ENCODE data around the gene GPC3. TPM values are rescaled to one million over a fixed set of nuclear protein-coding genes. Genes with fewer than 3 reads are reported as not detected.

Gene GPC3
- polyA plus RNA-seq, 1 experiment, result not detected

DNA sequence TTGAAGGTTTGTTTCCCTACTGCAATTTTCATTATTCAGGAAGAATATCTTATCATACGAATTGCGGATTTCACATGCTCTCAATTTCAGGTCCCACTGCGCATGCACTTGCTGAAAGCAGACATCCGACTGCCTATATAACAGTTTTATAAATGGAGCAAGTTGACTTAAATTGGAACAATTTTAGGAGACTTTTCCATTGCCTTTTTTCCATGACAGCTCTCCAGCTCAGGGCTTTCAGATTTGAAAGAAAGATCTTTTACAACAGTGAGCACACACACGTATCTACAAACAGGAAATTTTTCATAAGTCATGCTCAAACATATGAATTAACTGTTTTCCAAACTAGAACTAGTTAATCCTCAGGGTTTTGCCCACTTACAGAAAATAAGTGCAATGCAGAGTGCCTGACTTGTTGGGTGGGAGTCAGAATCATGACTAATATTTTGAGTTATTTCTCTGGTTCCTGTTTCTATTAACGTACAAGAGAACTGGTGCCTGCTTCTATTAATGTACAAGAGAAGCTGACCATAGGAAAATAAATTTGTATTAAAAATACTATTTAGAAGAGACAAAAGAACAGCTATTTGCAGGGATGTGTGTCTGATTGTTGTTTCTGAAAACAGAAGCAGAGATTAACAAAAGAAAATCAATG, 137.9 kb downstream of the GPC3 start:
- no peak for DNase-seq (ENCODE audit: low read depth)
- Histone ChIP-seq H3K4me3 (ENCODE audit: low read depth, low read length) (no peak overlapping the region), H3K36me3 (ENCODE audit: control insufficient read depth, insufficient read depth, low read length) (no peaks in the 10 kb centered on the region), H3K27me3 (ENCODE audit: control insufficient read depth, insufficient read depth, low read length) (no peaks in the 10 kb centered on the region)
- POLR2A ChIA-PET, result no interaction called here
- CTCF ChIA-PET, result interaction anchor here (0.9 kb wide), 1 partner anchor 8 kb away, joined by 3 read pairs; no protein-coding TSS in a partner anchor
- TF ChIP-seq, protein P1, sequence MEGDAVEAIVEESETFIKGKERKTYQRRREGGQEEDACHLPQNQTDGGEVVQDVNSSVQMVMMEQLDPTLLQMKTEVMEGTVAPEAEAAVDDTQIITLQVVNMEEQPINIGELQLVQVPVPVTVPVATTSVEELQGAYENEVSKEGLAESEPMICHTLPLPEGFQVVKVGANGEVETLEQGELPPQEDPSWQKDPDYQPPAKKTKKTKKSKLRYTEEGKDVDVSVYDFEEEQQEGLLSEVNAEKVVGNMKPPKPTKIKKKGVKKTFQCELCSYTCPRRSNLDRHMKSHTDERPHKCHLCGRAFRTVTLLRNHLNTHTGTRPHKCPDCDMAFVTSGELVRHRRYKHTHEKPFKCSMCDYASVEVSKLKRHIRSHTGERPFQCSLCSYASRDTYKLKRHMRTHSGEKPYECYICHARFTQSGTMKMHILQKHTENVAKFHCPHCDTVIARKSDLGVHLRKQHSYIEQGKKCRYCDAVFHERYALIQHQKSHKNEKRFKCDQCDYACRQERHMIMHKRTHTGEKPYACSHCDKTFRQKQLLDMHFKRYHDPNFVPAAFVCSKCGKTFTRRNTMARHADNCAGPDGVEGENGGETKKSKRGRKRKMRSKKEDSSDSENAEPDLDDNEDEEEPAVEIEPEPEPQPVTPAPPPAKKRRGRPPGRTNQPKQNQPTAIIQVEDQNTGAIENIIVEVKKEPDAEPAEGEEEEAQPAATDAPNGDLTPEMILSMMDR (IDR thresholded peaks at IDR 0.05; ENCODE audit: insufficient read depth, low read depth, low read length), result no peak

DNA sequence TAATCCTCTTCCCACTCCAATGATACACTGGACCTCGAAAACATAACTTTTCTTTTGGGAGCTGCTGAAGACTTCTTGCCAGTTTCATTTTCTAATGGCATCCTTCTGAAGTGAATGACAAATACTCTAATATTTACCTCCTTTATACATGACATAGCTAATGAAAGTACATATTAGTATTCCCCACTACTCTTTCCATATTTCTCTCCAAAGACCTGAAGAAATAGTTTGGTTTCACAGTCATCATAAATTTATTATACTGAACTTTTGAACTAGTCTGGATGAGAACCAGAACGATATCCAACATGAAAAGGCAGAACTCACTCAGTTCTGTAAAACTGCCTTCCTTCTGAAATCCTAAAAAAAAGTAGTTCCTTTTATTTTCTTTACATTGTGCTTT, 139.1 kb downstream of the GPC3 start:
- ChIA-PET POLR2A (no interaction called here), CTCF (interaction anchor here (1.0 kb wide), 1 partner anchor 15 kb away, joined by 4 read pairs; no protein-coding TSS in a partner anchor)
- DNase-seq (ENCODE audit: low read depth), result no peak
- Histone ChIP-seq H3K36me3 (ENCODE audit: control insufficient read depth, insufficient read depth, low read length) (no peaks in the 10 kb centered on the region), H3K27me3 (ENCODE audit: control insufficient read depth, insufficient read depth, low read length) (no peaks in the 10 kb centered on the region), H3K4me3 (ENCODE audit: low read depth, low read length) (no peak overlapping the region)
- TF ChIP-seq, protein P1 (IDR thresholded peaks at IDR 0.05; ENCODE audit: insufficient read depth, low read depth, low read length), result no peak

DNA sequence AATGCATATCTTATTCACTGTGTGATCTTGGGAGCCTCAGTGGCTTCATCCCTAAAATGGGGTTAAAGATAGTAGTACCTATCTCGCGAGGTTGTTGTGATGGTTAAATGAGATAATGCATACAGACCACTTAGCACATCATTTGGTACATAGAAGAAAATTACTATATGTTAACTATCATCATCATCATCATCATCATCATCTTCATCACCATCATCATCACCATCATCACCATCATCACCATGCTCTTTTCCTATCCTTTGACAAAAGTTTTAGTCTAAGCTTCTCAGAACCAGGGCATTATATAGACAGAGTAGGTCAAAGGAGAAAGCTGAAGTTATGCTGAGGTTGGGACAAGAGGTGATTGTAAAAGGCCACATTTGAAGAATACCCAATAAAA, 145.0 kb downstream of the GPC3 start:
- ChIA-PET CTCF (interaction anchor here (1.2 to 1.4 kb wide), 2 partner anchors 48 kb away, joined by 3 to 11 read pairs; no protein-coding TSS in a partner anchor), POLR2A (no interaction called here)
- H3K4me3 ChIP-seq (ENCODE audit: low read depth, low read length), result no peak overlapping the region
- DNase-seq (ENCODE audit: low read depth), result no peak
- no peaks in the 10 kb centered on the region for H3K36me3 ChIP-seq (ENCODE audit: control insufficient read depth, insufficient read depth, low read length)
- TF ChIP-seq, protein P1 (IDR thresholded peaks at IDR 0.05; ENCODE audit: insufficient read depth, low read depth, low read length), result no peak
- H3K27me3 ChIP-seq (ENCODE audit: control insufficient read depth, insufficient read depth, low read length), result no peaks in the 10 kb centered on the region

DNA sequence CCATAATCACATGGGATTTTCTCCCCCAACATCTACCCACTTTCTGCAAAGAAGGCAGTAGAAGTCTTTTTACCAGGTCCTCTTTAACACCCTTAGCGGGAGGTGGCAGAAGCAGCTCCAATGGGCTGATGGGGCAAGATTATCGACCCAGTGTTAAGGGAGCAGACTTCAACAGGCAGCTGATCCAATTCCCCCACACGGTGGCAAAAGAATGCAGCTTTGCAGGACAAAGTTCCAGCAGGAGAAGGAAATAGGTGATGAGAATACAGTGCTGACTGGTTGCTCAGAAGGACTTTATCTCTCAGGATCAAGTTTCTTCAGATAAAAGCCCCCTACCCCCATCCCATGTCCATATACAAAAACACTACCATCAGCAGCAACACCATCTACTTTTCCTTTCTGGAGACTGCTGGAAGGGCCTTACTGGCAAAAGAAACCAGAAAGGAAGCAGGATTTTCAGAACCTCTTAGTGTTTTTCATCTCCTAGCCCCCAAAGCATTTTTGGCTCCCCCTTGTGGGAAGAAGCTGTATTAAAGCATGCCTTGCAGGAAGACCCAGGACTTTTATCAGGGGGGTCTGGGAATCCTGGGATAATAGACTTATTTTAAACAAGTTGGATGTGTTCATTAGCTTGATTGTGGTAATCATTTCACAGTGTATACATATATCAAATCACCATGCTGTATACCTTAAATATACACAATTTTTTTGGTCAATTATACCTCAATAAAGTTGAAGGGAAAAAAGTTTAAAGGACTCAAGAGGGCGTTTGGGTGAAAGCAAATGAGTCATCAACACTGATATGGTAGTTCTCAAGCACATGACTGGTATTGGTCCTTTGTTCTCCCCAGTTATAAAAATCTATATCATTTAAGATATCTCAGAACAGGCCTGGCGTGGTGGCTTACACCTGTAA, 146.4 kb downstream of the GPC3 start:
- no peak for DNase-seq (ENCODE audit: low read depth)
- TF ChIP-seq, protein P1 (IDR thresholded peaks at IDR 0.05; ENCODE audit: insufficient read depth, low read depth, low read length), result peak; percentile 56
- no peaks in the 10 kb centered on the region for H3K36me3 ChIP-seq (ENCODE audit: control insufficient read depth, insufficient read depth, low read length)
- H3K27me3 ChIP-seq (ENCODE audit: control insufficient read depth, insufficient read depth, low read length), result no peaks in the 10 kb centered on the region
- H3K4me3 ChIP-seq (ENCODE audit: low read depth, low read length), result no peak overlapping the region
- POLR2A ChIA-PET, result no interaction called here
- CTCF ChIA-PET, result interaction anchor here (0.7 to 1.8 kb wide), 10 partner anchors 8 to 235 kb away, joined by 3 to 11 read pairs (median 3); no protein-coding TSS in a partner anchor

DNA sequence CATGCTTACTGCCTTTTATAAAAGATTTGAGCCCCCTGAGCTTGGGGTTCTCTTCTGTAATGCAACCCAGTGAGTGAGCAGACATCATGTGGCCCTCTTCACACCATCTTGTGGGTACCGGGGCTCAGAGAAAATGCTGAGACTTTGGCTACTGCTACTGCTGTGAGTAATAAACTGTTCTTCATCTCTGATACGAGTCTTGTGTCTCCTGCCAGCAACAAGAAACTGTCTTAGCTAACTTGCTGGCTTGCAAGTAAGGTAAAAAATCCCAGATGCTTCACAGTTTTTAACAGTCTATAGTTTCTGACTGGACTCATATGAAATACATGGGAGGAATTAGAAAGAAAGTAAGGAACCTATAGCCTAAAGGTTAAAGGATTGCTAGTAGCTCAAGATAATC, 148.3 kb downstream of the GPC3 start:
- CTCF ChIA-PET, result no interaction called here
- TF ChIP-seq, protein P1 (IDR thresholded peaks at IDR 0.05; ENCODE audit: insufficient read depth, low read depth, low read length), result no peak
- DNase-seq (ENCODE audit: low read depth), result no peak

More for the DNA sequence above, 148.3 kb downstream of the GPC3 start:
- POLR2A ChIA-PET, result no interaction called here
- Histone ChIP-seq H3K36me3 (ENCODE audit: control insufficient read depth, insufficient read depth, low read length) (no peaks in the 10 kb centered on the region), H3K4me3 (ENCODE audit: low read depth, low read length) (no peak overlapping the region), H3K27me3 (ENCODE audit: control insufficient read depth, insufficient read depth, low read length) (no peaks in the 10 kb centered on the region)

All from BJ (cell line).